Kidney (tissue), 14 donors: ENCODE results near the gene TMEM222. TPM values are rescaled to one million over a fixed set of nuclear protein-coding genes. Genes with fewer than 3 reads are reported as not detected.
A peak's percentile ranks its signal among the peaks of the same experiment; 100 is the strongest.

Experiments
- DNase-seq, 5 donors: peaks; one replicate each; pipeline ENCODE4 v3.0.0-alpha.2; 2013 to 2020
- FAIRE-seq: peaks from 2 replicates; lab custom pipeline; 2012; peaks lifted over from hg19 to GRCh38; lab: Jason Lieb, UNC
- H3K27ac ChIP-seq, 2 donors: one replicate each; pipeline ENCODE4 v1.7.0; 2013; ENCODE audit warnings: low read depth in 2 of 2, low read length in 2 of 2, inconsistent platforms in 1 of 2
- H3K27me3 ChIP-seq: one replicate; pipeline ENCODE4 v1.7.1; 2013; ENCODE audit warnings: low read length, inconsistent platforms; ENCODE audit not compliant: control insufficient read depth, insufficient read depth
- H3K36me3 ChIP-seq, 3 donors: one replicate each; pipeline versions ENCODE4 v1.7.0 to v1.7.1; 2013; ENCODE audit warnings: low read length in 3 of 3, control low read depth in 1 of 3, inconsistent platforms in 1 of 3; ENCODE audit not compliant: insufficient read depth in 3 of 3, control insufficient read depth in 2 of 3
- H3K4me1 ChIP-seq, 3 donors: one replicate each; pipeline versions ENCODE4 v1.7.0 to v1.7.1; 2013; ENCODE audit warnings: low read length in 3 of 3, inconsistent platforms in 1 of 3, low read depth in 1 of 3; ENCODE audit not compliant: control insufficient read depth in 2 of 3, insufficient read depth in 2 of 3
- H3K4me3 ChIP-seq, 3 donors: one replicate each; pipeline versions ENCODE4 v1.7.0 to v1.8.1; 2013; ENCODE audit warnings: low read length in 3 of 3, control low read depth in 1 of 3, inconsistent platforms in 1 of 3
- H3K9ac ChIP-seq, 3 donors: one replicate each; pipeline versions ENCODE4 v1.7.0 to v1.7.1; 2013; ENCODE audit warnings: low read length in 3 of 3, control low read depth in 1 of 3, inconsistent platforms in 1 of 3
- H3K9me3 ChIP-seq, 3 donors: one replicate each; pipeline versions ENCODE4 v1.7.0 to v1.7.1; 2013; ENCODE audit warnings: low read length in 3 of 3, control low read depth in 1 of 3, inconsistent platforms in 1 of 3; ENCODE audit not compliant: control insufficient read depth in 2 of 3, insufficient read depth in 1 of 3
- intact Hi-C: fragments of 100-400 bp; cut with DNase I; formaldehyde crosslinking; loops from one replicate; pipeline ENCODE4 v1.11.1; 2022
- polyA plus RNA-seq: library from polyadenylated mRNA; stranded (reverse); fragments of 350-450 nt; fragmentation: Illumina TruSeq; extraction: RNeasy Lipid Tissue Mini Kit (QIAGEN cat#74804); gene quantifications from one replicate; pipeline ENCODE4 v1.2.3, GENCODE V29; 2014; ENCODE audit warnings: low read depth, low replicate concordance; ENCODE audit not compliant: insufficient read depth
- total RNA-seq: library from RNA; stranded (reverse); fragmentation: NEBNext Ultra II Directional; extraction: Animal tissue kit (Norgen Biotek cat#: 25700); gene quantifications from one replicate; pipeline ENCODE4 v1.2.1, GENCODE V29; 2021
- TF ChIP-seq, protein P1 (sequence below): IDR thresholded peaks from 3 replicates; pipeline ENCODE4 v1.5.1; 2012; ENCODE audit warnings: mild to moderate bottlenecking, moderate library complexity, borderline replicate concordance; ENCODE audit not compliant: insufficient read depth; ENCODE audit errors: extremely low read depth
- donor health status: control.
- donor health status: control.
- donor health status: control.
- donor health status: control.
- donor health status: control.
- donor health status: DM: yes; HTN: yes; CAD: no.
- donor health status: Normal renal cell carcinoma (clear cell type).

The TMEM222 gene
- total and polyA plus RNA-seq, 2 donors from 2014 or later, result 42.9 to 58.2 TPM

GRCh38 chr1:27355683-27356082, 33.7 kb downstream of the TMEM222 start:
- H3K9ac ChIP-seq, result no peak overlapping the region
- no peaks in the 10 kb centered on the region for H3K9me3 ChIP-seq
- no peak for DNase-seq
- TF ChIP-seq, protein P1, sequence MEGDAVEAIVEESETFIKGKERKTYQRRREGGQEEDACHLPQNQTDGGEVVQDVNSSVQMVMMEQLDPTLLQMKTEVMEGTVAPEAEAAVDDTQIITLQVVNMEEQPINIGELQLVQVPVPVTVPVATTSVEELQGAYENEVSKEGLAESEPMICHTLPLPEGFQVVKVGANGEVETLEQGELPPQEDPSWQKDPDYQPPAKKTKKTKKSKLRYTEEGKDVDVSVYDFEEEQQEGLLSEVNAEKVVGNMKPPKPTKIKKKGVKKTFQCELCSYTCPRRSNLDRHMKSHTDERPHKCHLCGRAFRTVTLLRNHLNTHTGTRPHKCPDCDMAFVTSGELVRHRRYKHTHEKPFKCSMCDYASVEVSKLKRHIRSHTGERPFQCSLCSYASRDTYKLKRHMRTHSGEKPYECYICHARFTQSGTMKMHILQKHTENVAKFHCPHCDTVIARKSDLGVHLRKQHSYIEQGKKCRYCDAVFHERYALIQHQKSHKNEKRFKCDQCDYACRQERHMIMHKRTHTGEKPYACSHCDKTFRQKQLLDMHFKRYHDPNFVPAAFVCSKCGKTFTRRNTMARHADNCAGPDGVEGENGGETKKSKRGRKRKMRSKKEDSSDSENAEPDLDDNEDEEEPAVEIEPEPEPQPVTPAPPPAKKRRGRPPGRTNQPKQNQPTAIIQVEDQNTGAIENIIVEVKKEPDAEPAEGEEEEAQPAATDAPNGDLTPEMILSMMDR, result no peak
- no peak for FAIRE-seq
- no peaks in the 10 kb centered on the region for H3K27me3 ChIP-seq
- intact Hi-C loops, result no loop called here
- peaks cover 0 to 10% (median 0%) of the 10 kb centered on the region in 3 donors for H3K4me1 ChIP-seq
- no peak overlapping the region for H3K4me3 ChIP-seq
- H3K36me3 ChIP-seq, result peaks cover 0 to 6% (median 0%) of the 10 kb centered on the region in 3 donors
- no peak overlapping the region for H3K27ac ChIP-seq

GRCh38 chr1:27356277-27356618, 34.3 kb downstream of the TMEM222 start:
- no peaks in the 10 kb centered on the region for H3K9me3 ChIP-seq
- intact Hi-C loops, result no loop called here
- H3K4me1 ChIP-seq, result peaks cover 0 to 6% (median 0%) of the 10 kb centered on the region in 3 donors
- H3K4me3 ChIP-seq, result no peak overlapping the region
- DNase-seq (peak in 1 of 5 donors; percentile 57), FAIRE-seq (no peak)
- peaks cover 0 to 6% (median 0%) of the 10 kb centered on the region in 3 donors for H3K36me3 ChIP-seq
- H3K27me3 ChIP-seq, result no peaks in the 10 kb centered on the region
- TF ChIP-seq, protein P1, result no peak
- H3K27ac ChIP-seq, result no peak overlapping the region
- no peak overlapping the region for H3K9ac ChIP-seq

DNA sequence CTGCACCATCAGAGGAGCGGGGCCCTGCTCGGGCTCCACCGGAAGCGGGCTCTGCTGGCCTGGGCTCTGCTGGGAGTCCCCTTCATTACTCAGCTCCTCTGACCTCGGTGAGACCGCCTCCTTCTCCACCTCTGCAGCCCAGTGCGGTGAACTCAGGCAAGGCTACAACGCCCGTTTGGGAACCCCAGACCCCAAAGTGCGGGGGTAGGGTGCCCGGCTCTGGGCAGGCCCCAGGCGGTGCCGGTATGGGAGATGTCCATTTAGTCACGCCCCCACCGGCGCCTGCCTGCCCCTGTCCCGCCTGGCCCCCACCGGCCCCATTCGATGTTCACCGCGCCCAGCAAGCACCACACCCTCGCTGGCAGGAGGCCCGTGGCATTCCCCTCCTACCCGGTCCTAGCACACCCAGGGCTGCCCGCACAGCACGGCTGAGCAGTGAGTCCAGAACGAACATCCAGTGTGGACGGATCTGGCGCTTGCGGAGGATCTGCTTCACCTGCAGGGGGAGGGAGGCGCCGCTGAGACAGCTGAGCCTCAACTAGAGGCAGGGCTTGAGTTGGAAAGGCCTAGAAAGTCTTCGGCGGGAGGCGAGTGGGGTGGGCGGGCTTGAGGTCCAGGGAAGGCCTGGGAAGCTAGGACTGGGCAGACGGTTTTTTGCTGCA, 34.8 kb downstream of the TMEM222 start:
- DNase-seq, result peak in 2 of 5 donors; percentile 73 to 76
- Histone ChIP-seq H3K9me3 (no peaks in the 10 kb centered on the region), H3K27ac (no peak overlapping the region), H3K4me1 (peaks cover 0 to 6% (median 0%) of the 10 kb centered on the region in 3 donors), H3K4me3 (no peak overlapping the region), H3K27me3 (no peaks in the 10 kb centered on the region), H3K9ac (peak overlapping the region in 1 of 3 donors; percentile 46), H3K36me3 (peaks cover 0 to 9% (median under 1%) of the 10 kb centered on the region in 3 donors)
- TF ChIP-seq, protein P1, result no peak
- intact Hi-C loops, result no loop called here
- FAIRE-seq, result no peak
